Duodenal mucosa (tissue), 2 donors: ENCODE data around the gene BOD1.

Experiments used
- H3K27ac ChIP-seq: one replicate; pipeline ENCODE4 v1.7.0; 2013; ENCODE audit warnings: low read depth, low read length
- H3K27me3 ChIP-seq, 2 donors: one replicate each; pipeline ENCODE4 v1.7.0; 2013; ENCODE audit warnings: low read length in 2 of 2, control low read depth in 1 of 2; ENCODE audit not compliant: insufficient read depth in 2 of 2, control insufficient read depth in 1 of 2
- H3K36me3 ChIP-seq, 2 donors: one replicate each; pipeline ENCODE4 v1.7.0; 2013; ENCODE audit warnings: low read length in 2 of 2, control low read depth in 1 of 2; ENCODE audit not compliant: insufficient read depth in 2 of 2, control insufficient read depth in 1 of 2
- H3K4me1 ChIP-seq, 2 donors: one replicate each; pipeline ENCODE4 v1.7.0; 2013; ENCODE audit warnings: low read length in 2 of 2, control low read depth in 1 of 2; ENCODE audit not compliant: insufficient read depth in 2 of 2, control insufficient read depth in 1 of 2
- H3K4me3 ChIP-seq, 2 donors: one replicate each; pipeline ENCODE4 v1.7.0; 2013; ENCODE audit warnings: low read length in 2 of 2, low read depth in 1 of 2
- H3K9ac ChIP-seq, 2 donors: one replicate each; pipeline ENCODE4 v1.7.0; 2013; ENCODE audit warnings: low read length in 2 of 2, low read depth in 1 of 2
- H3K9me3 ChIP-seq, 2 donors: one replicate each; pipeline ENCODE4 v1.7.0; 2013; ENCODE audit warnings: low read length in 2 of 2, control low read depth in 1 of 2; ENCODE audit not compliant: control insufficient read depth in 1 of 2

The BOD1 gene

GRCh38 chr5:173577817-173578216, 38.6 kb downstream of the BOD1 start:
- H3K36me3 ChIP-seq: no peaks in the 10 kb centered on the region
- no peak overlapping the region for H3K27ac ChIP-seq
- no peak overlapping the region for H3K9ac ChIP-seq
- H3K4me1 ChIP-seq: peaks cover 0 to 2% of the 10 kb centered on the region in 2 donors
- no peak overlapping the region for H3K4me3 ChIP-seq
- peaks cover 0 to 8% of the 10 kb centered on the region in 2 donors for H3K9me3 ChIP-seq
- H3K27me3 ChIP-seq: peaks cover 0 to 4% of the 10 kb centered on the region in 2 donors

GRCh38 chr5:173577166-173577565, 39.3 kb downstream of the BOD1 start:
- peaks cover 0 to 8% of the 10 kb centered on the region in 2 donors for H3K9me3 ChIP-seq
- H3K36me3 ChIP-seq: no peaks in the 10 kb centered on the region
- H3K27ac ChIP-seq: no peak overlapping the region
- H3K4me3 ChIP-seq: no peak overlapping the region
- peaks cover 0 to 4% of the 10 kb centered on the region in 2 donors for H3K4me1 ChIP-seq
- no peak overlapping the region for H3K9ac ChIP-seq
- peaks cover 0 to 11% of the 10 kb centered on the region in 2 donors for H3K27me3 ChIP-seq

GRCh38 chr5:173575985-173576384, 40.5 kb downstream of the BOD1 start:
- H3K9me3 ChIP-seq: peaks cover 0 to 8% of the 10 kb centered on the region in 2 donors
- H3K4me3 ChIP-seq: no peak overlapping the region
- no peak overlapping the region for H3K27ac ChIP-seq
- peaks cover 0 to 13% of the 10 kb centered on the region in 2 donors for H3K27me3 ChIP-seq
- no peak overlapping the region for H3K9ac ChIP-seq
- peaks cover 0 to 4% of the 10 kb centered on the region in 2 donors for H3K4me1 ChIP-seq
- H3K36me3 ChIP-seq: no peaks in the 10 kb centered on the region

GRCh38 chr5:173574983-173575382, 41.5 kb downstream of the BOD1 start:
- Histone ChIP-seq H3K27me3 (peaks cover 0 to 13% of the 10 kb centered on the region in 2 donors), H3K4me3 (no peak overlapping the region), H3K36me3 (no peaks in the 10 kb centered on the region), H3K27ac (no peak overlapping the region), H3K9ac (no peak overlapping the region), H3K4me1 (peaks cover 0 to 4% of the 10 kb centered on the region in 2 donors), H3K9me3 (peaks cover 0 to 8% of the 10 kb centered on the region in 2 donors)

GRCh38 chr5:173573126-173573960, 43.1 kb downstream of the BOD1 start:
- H3K36me3 ChIP-seq: no peaks in the 10 kb centered on the region
- H3K4me1 ChIP-seq: peaks cover 0 to 4% of the 10 kb centered on the region in 2 donors
- H3K27ac ChIP-seq: no peak overlapping the region
- no peak overlapping the region for H3K4me3 ChIP-seq
- H3K27me3 ChIP-seq: peaks cover 3 to 13% of the 10 kb centered on the region in 2 donors
- H3K9me3 ChIP-seq: peaks cover 0 to 4% of the 10 kb centered on the region in 2 donors
- H3K9ac ChIP-seq: no peak overlapping the region

GRCh38 chr5:173572431-173573125, 43.9 kb downstream of the BOD1 start:
- Histone ChIP-seq H3K9me3 (peaks cover 0 to 5% of the 10 kb centered on the region in 2 donors), H3K36me3 (no peaks in the 10 kb centered on the region), H3K4me3 (no peak overlapping the region), H3K27ac (no peak overlapping the region), H3K4me1 (peaks cover 0 to 4% of the 10 kb centered on the region in 2 donors), H3K9ac (no peak overlapping the region), H3K27me3 (peaks cover 3 to 13% of the 10 kb centered on the region in 2 donors)

- Histone ChIP-seq H3K36me3 (no peaks in the 10 kb centered on the region), H3K27me3 (peaks cover 3 to 13% of the 10 kb centered on the region in 2 donors), H3K27ac (no peak overlapping the region), H3K4me3 (no peak overlapping the region), H3K9me3 (peaks cover 0 to 5% of the 10 kb centered on the region in 2 donors), H3K4me1 (peaks cover 0 to 4% of the 10 kb centered on the region in 2 donors), H3K9ac (no peak overlapping the region)
These were observed 45.9 kb downstream of the BOD1 start for GRCh38 chr5:173570321-173571090.

- Histone ChIP-seq H3K4me3 (no peak overlapping the region), H3K4me1 (peaks cover 0 to 4% of the 10 kb centered on the region in 2 donors), H3K9ac (no peak overlapping the region), H3K9me3 (peaks cover 0 to 5% of the 10 kb centered on the region in 2 donors), H3K27ac (no peak overlapping the region), H3K36me3 (no peaks in the 10 kb centered on the region), H3K27me3 (peaks cover 3 to 13% of the 10 kb centered on the region in 2 donors)
These were observed 47.7 kb downstream of the BOD1 start for GRCh38 chr5:173568703-173569102.

GRCh38 chr5:173568128-173568527, 48.3 kb downstream of the BOD1 start:
- Histone ChIP-seq H3K27ac (no peak overlapping the region), H3K36me3 (no peaks in the 10 kb centered on the region), H3K4me3 (no peak overlapping the region), H3K9me3 (peaks cover 0 to 5% of the 10 kb centered on the region in 2 donors), H3K27me3 (peaks cover 3 to 10% of the 10 kb centered on the region in 2 donors), H3K9ac (no peak overlapping the region), H3K4me1 (peaks cover 0 to 4% of the 10 kb centered on the region in 2 donors)
